ENCODE measurements around the gene DNTT.

Gene DNTT

GRCh38 chr10:96311180-96311715 lies 7.0 kb downstream of the DNTT start:
- DNase-seq, result no peak

DNA sequence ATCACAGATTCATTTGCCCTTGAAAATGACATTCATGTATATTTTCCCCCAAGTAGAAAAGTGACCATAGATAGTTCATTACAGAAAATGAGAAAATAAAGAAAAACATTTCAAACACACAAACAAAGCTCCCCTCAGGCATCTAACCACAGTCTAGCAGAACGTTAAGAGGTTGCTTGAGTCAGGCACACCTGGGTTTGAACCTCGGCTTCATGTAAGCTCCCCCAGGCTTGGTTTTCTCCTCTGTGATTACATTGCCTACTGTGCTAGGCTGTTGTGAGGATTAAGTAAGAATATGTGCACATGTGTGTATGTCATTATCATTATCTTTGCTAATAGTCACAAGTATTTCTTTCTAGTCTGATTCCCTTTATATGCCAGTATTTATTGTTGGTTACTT lies 9.1 kb downstream of the DNTT start:
- no peak for DNase-seq

GRCh38 chr10:96317067-96317833 lies 13.0 kb downstream of the DNTT start:
- DNase-seq, result no peak

GRCh38 chr10:96319754-96320474 lies 15.7 kb downstream of the DNTT start:
- DNase-seq, result no peak

DNA sequence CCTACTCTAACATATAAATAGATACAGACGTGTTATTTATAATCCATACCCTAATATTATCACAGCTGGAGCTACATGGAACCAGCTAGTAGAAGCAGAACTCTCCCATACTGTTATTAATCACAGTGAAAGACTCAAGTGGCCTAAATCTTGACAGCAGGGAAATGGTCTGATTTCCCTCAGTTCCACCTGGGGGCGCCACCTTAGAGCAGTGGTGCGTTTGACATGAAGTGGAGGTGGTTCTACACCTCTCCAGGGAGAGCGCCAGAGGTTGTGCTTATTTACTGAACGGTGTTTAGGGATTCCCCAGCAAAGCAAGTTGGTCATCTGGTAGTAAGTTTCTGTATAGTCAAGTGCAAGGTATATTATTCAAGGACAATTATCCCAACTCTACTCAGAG lies 17.6 kb downstream of the DNTT start:
- no peak for DNase-seq

GRCh38 chr10:96322275-96322674 lies 18.0 kb downstream of the DNTT start:
- DNase-seq, result no peak

DNA sequence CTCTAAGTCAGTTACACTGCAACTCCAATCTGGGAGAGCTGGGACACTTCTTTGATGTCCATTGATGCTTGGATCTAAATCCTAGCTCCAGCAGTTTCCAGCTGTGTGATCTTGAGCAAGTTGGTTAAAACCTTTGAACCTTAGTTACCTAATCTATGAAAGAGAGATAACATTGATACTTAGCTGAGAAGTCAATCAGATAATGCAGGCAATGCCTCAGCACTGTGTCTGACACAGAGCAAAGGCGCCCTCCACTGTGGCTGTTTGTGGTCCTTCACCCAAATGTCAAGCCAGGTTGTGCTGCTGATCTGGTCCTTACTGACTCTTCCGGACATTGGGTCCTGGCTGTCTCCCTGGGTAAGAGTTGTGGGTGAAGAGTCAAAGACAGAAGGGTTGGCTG lies 20.2 kb downstream of the DNTT start:
- DNase-seq, result no peak

DNA sequence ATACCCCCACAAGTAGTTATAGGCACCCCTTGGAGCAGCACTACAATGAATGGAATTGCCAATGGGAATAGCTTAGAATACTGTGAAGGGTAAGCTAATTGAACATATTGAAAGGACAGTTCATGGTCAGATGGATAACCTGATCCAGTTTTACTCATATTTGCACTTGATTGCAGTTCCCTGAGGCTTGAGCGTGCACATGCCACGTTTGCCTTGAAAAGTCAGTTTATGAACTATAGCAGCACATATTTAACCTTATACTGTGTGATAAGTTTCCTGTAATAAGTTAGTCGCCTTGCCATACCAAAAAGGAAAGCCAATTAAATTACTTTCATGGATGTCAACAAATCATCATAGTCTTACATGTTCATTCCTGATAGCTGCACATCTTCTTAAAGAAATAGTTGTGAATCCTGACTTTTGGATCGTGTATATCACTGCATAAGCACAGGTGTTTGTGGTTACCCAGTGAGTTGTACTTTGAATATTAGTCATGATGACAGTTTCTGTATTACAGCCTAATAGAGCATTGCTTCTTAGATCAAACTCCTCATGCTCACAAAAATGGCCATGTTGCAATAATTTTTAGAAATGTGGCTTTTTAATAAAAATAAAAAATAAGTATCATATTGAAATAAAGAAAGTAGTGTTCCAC lies 21.6 kb downstream of the DNTT start:
- no peak for DNase-seq

DNA sequence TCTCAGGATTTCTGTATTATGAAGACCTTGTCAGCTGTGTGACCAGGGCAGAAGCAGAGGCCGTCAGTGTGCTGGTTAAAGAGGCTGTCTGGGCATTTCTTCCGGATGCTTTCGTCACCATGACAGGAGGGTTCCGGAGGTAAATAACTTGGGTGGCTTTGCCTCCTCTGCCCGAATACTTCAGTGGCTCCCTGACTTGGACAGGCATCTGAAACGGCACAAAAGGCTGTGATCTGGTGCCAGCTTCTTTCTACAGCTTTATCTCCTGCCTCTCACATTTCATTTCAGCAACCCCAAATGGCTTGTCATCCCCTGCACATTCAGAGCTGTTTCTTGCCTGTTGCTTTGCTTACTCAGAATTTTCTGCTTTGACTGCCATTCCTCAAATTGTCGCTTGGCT lies 23.2 kb downstream of the DNTT start:
- no peak for DNase-seq

DNA sequence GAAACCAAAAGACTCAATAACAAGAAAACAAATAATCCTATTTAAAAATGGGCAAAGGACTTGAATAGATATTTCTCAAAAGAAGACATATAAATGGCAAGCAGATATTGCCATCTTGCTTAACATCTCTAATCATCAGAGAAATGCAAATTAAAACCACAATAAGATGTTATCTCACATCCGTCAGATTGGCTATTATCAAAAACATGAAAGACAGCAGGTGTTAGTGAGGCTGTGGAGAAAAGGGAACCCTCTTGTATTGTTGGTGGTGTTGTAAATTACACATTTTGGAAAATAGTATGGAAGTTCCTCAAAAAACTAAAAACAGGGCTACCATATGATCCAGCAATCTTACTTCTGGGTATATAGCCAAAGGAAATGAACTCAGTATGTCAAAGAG lies 28.9 kb downstream of the DNTT start:
- DNase-seq, result no peak

- peak; percentile 52 for DNase-seq
Observed at GRCh38 chr10:96334616-96335526, 30.6 kb downstream of the DNTT start.

DNA sequence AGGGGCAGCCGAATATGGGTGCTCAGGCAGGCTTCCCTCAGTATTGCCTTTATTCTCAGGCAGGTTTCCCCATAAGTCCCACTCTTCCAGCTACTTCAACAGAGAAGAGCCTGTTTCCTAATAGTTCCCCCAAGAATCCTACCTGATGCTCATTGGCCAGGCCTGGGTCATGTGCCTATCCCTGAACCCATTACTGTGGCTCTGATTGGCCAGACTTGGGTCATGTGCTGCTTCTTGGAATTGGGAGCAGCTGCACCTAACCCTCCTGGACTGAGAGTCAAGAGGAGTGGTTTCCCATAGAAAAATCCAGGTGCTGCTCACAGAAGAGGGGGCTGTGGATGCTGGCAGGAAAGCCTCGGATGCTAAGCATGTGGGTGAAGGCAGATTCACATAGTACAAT lies 32.9 kb downstream of the DNTT start:
- DNase-seq, result no peak

GRCh38 chr10:96338279-96338925 lies 34.2 kb downstream of the DNTT start:
- no peak for DNase-seq

- DNase-seq, result no peak
Observed at GRCh38 chr10:96339383-96339782, 35.1 kb downstream of the DNTT start.

GRCh38 chr10:96339956-96340904 lies 36.0 kb downstream of the DNTT start:
- DNase-seq, result peak; percentile 67

DNA sequence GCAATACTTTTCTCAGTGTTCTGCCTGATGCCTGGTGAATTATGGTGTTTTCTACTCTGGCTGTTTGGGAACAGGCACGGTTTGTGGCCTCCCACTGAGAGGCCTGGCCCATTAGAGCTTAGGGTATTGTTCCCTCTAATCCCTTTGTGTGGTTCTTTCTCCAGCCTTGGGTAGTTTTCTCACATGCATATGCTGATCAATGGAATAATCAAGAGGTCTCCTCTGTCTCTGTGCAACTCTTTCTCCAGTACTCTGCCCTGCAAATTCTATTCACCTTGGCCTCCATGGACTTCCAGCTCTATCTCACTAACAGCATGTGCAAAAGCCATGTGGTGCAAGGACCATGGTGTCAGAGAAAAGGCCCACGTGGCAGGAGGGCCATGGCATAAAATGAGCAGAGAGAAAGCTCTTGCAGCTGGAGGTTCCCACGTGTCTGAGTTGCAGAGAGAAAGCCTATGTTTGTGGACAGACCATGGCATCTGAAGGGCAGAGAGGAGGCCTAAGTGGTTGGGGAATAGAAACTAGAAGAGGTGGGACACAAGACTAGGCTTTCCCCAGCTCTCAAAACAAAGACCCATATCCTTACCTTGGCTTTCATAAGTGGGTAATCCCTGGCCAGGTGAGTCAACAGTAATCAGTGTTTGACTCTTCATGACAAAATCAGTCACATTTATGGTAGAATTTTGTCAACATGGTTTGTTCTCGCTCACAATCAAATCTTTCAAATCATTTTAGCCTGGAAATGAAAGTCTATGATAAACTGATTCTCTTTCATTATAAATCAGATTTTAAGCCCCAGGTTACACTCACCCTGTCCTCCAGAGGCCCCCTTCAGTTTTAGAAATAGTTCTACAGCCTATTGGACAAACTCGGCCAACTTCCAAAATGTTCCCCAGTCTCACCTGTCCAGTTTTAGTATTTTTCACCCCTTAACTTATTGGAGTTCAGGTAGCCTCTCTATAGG lies 37.3 kb downstream of the DNTT start:
- no peak for DNase-seq

GRCh38 chr10:96342402-96342801 lies 38.2 kb downstream of the DNTT start:
- no peak for DNase-seq

DNA sequence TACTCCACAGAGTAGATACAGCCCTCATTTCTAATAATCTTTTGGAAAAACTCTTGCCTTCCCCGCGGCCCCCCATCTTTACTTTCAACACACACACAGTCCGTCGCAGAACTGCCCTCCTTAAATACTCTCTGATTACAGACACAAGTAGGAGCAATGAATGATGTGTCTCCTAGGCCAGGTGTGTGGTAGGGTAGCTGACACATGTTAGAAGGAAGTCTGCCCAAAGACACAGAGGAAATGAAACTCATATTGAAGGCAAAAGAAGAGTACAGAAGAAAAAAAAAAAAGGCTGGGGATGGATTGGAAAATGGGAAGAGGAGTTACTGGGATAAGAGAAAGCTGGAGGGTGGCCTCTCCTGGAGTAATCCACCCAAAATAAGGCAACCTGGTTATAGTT lies 39.9 kb downstream of the DNTT start:
- DNase-seq, result no peak

DNA sequence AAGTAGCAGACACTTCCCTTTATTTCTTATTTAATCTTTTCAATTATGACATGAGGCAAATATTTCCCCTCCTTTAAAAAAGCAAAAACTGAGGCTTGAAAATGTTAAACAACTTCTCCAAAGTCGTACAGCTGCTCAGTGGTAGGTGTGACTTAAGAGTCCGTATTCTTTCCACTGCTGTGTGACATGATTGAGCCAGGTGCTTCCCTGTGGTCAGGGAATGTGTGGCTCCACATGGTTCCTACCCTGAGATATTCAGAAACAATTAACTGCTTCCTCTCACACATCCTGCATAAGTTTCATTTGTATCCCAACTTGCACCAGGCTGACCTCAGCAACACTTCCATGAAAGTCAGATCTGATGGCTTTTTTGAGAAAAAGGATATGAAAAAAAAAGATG lies 41.0 kb downstream of the DNTT start:
- DNase-seq, result no peak

DNA sequence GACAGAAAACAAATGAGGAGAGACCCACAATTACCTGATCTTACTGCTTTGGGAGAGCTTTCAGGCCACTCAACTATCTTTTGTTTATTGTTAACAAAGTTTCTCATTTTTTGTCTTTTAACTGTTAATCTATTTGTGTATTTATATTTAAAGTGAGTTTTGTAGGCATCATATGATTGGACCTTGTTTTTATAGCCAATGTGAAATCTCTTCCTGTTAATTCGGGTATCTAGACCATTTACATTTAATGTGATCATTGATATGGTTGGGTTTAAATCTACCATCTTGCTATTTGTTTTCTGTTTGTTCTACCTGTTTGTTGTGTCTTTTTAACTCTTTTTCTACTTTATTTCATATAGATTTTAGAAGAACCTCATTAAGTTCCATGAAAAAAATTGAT lies 42.1 kb downstream of the DNTT start:
- no peak for DNase-seq
